GM21423 (cell line): Measurements from ENCODE around the gene MYRF.

Source experiments
- ATAC-seq: cut with Tn5 transposase; IDR thresholded peaks from one replicate; pipeline ENCODE4 v1.9.1; 2021; ENCODE audit warnings: mild to moderate bottlenecking, moderate library complexity; ENCODE audit not compliant: unreplicated experiment

The MYRF gene

GRCh38 chr11:61756452-61757212 is 4.2 kb downstream of the MYRF start:
- ATAC-seq: no peak

- no peak for ATAC-seq
These were observed 4.9 kb downstream of the MYRF start for GRCh38 chr11:61757213-61757862.

- ATAC-seq: no peak
These were observed 8.5 kb downstream of the MYRF start for GRCh38 chr11:61760946-61761345.

GRCh38 chr11:61761440-61762222 is 9.2 kb downstream of the MYRF start:
- ATAC-seq: no peak

- ATAC-seq: no peak
These were observed 9.8 kb downstream of the MYRF start for GRCh38 chr11:61762223-61762615.

GRCh38 chr11:61762798-61763197 is 10.4 kb downstream of the MYRF start:
- no peak for ATAC-seq

- no peak for ATAC-seq
These were observed 11.6 kb downstream of the MYRF start for GRCh38 chr11:61763930-61764605.

- ATAC-seq: no peak
These were observed 12.3 kb downstream of the MYRF start for GRCh38 chr11:61764606-61765260.

- no peak for ATAC-seq
These were observed 13.3 kb downstream of the MYRF start for GRCh38 chr11:61765550-61766253.

GRCh38 chr11:61766353-61766841 is 14.0 kb downstream of the MYRF start:
- ATAC-seq: no peak

GRCh38 chr11:61768376-61769076 is 16.1 kb downstream of the MYRF start:
- ATAC-seq: no peak

- ATAC-seq: no peak
These were observed 16.9 kb downstream of the MYRF start for GRCh38 chr11:61769169-61769920.

- ATAC-seq: no peak
These were observed 17.7 kb downstream of the MYRF start for GRCh38 chr11:61769946-61770683.

GRCh38 chr11:61771195-61771894 is 18.9 kb downstream of the MYRF start:
- ATAC-seq: no peak

- ATAC-seq: no peak
These were observed 19.6 kb downstream of the MYRF start for GRCh38 chr11:61771985-61772455.

GRCh38 chr11:61773356-61773755 is 20.9 kb downstream of the MYRF start:
- no peak for ATAC-seq

GRCh38 chr11:61773809-61774208 is 21.4 kb downstream of the MYRF start:
- no peak for ATAC-seq
